IPS DF 6.9 (cell line): ENCODE results near the gene NUDT6.
"Not testable (repeated sequence)": the region's sequence is repeated elsewhere in the genome, so short reads cannot be mapped to it uniquely, and the experiment has no call there.

Experiments used
- DNase-seq: peaks from one replicate; pipeline ENCODE4 v3.0.0-alpha.2; 2013; ENCODE audit warnings: low read depth, low spot score
- H3K27ac ChIP-seq: one replicate; pipeline ENCODE4 v1.5.1; 2013; ENCODE audit warnings: low read length, control low read depth
- H3K27me3 ChIP-seq: 2 replicates; pipeline ENCODE4 v1.6.1; 2013; ENCODE audit warnings: mild to moderate bottlenecking, low read length; ENCODE audit not compliant: control insufficient read depth, insufficient read depth
- H3K36me3 ChIP-seq: 2 replicates; pipeline ENCODE4 v1.6.1; 2013; ENCODE audit warnings: low read length; ENCODE audit not compliant: control insufficient read depth, insufficient read depth
- H3K4me1 ChIP-seq: 2 replicates; pipeline ENCODE4 v1.6.1; 2013; ENCODE audit warnings: low read length; ENCODE audit not compliant: control insufficient read depth, insufficient read depth
- H3K4me3 ChIP-seq: 2 replicates; pipeline ENCODE4 v1.5.1; 2013; ENCODE audit warnings: mild to moderate bottlenecking, low read length
- H3K9me3 ChIP-seq: 2 replicates; pipeline ENCODE4 v1.6.1; 2013; ENCODE audit warnings: low read length, inconsistent platforms; ENCODE audit not compliant: control insufficient read depth, insufficient read depth
- WGBS: extraction: QIAGEN DNeasy Blood & Tissue Kit; methylation state at CpG from one replicate; pipeline ENCODE4 v1.1.7; 2013; ENCODE audit warnings: mixed read lengths, missing lambda C conversion rate; ENCODE audit not compliant: insufficient read length, insufficient coverage; 5-methylcytosine and 5-hydroxymethylcytosine counted together

The NUDT6 gene

DNA sequence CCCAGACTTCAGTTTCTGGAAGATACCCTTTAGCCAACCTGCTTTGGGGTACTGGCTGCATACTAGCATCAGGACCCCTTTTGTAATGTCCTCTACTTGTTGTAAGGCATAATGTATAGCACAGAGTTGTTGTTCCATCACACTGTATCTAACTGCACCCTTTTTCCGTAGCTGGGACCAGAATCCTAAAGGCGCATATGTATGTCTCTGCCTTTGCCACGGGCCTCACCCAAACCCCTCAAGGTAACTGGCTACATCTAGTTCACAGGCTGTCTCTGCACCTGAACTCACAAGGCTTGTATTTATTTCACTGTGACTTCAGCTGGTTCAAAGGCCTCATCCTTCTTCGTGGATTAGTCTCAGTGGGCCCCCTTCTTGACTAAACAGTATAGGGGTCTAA lies 29.6 kb upstream of the NUDT6 start:
- no peak overlapping the region for H3K27ac ChIP-seq
- H3K4me3 ChIP-seq: no peak overlapping the region
- no peaks in the 10 kb centered on the region for H3K9me3 ChIP-seq
- H3K36me3 ChIP-seq: peaks cover 19% of the 10 kb centered on the region; the same call in 1 of the 2 replicates
- no CpG with 5 or more reads among the region's 4 CpGs for WGBS
- no peaks in the 10 kb centered on the region for H3K27me3 ChIP-seq
- no peaks in the 10 kb centered on the region for H3K4me1 ChIP-seq
- no peak for DNase-seq

DNA sequence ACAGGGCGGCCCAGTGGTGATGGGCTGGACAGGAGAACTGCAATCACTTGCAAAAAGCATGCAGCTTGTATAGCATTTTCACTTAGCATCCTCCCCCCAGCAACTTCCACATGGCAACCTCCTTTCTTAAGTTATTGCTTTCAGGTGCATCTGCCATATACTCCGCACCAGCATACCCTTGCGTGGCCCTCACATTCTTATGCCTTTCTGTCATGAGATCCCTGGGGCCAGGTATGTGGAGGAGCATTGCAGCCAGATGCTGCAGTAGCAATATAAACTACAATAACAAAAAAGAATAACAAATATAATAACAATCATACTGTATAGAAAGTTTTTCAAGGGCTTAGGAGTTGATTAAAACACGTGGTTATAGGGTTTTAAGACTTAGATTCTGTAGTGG lies 26.3 kb upstream of the NUDT6 start:
- Histone ChIP-seq H3K36me3 (peaks cover 23% of the 10 kb centered on the region; the same call in 1 of the 2 replicates), H3K27me3 (no peaks in the 10 kb centered on the region), H3K27ac (no peak overlapping the region), H3K9me3 (no peaks in the 10 kb centered on the region), H3K4me1 (no peaks in the 10 kb centered on the region), H3K4me3 (no peak overlapping the region)
- DNase-seq: no peak
- no CpG with 5 or more reads among the region's 4 CpGs for WGBS

DNA sequence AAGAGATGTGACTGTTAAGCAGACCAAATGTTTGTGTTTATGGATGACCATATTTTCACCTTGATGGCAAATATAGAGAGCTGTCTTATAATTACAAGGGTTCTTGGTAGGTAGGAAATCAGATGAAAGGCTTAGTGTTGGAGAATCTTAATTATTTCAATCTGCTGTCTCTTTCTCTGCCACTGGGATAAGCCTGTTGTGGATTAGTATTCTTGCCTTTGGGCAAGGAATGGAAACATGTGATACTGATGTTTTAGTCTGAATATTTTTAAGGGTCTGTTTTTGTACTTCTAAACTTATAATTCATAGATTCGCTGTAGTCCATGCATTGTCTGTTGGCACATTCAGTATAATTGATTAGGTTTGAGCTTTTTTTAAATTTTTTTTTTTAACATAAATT lies 23.7 kb upstream of the NUDT6 start:
- no peak overlapping the region for H3K27ac ChIP-seq
- no peaks in the 10 kb centered on the region for H3K9me3 ChIP-seq
- no peak for DNase-seq
- WGBS: no CpG with 5 or more reads among the region's 1 CpG
- H3K4me3 ChIP-seq: no peak overlapping the region
- H3K27me3 ChIP-seq: no peaks in the 10 kb centered on the region
- H3K36me3 ChIP-seq: peaks cover 18% of the 10 kb centered on the region; the same call in 1 of the 2 replicates
- no peaks in the 10 kb centered on the region for H3K4me1 ChIP-seq

DNA sequence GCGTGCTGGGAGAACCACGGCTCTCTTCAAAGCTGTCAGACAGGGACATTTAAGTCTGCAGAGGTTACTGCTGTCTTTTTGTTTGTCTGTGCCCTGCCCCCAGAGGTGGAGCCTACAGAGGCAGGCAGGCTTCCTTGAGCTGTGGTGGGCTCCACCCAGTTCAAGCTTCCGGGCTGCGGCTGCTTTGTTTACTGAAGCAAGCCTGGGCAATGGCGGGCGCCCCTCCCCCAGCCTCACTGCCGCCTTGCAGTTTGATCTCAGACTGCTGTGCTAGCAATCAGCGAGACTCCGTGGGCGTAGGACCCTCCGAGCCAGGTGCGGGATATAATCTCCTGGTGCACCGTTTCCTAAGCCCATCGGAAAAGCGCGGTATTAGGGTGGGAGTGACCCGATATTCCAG lies 22.7 kb upstream of the NUDT6 start:
- H3K4me1 ChIP-seq, H3K9me3 ChIP-seq, DNase-seq, H3K27me3 ChIP-seq, H3K27ac ChIP-seq, H3K4me3 ChIP-seq: not testable (repeated sequence)
- peaks cover 11% of the 10 kb centered on the region; the same call in 1 of the 2 replicates for H3K36me3 ChIP-seq
- no CpG with 5 or more reads among the region's 17 CpGs for WGBS

GRCh38 chr4:122932763-122933162 lies 10.4 kb upstream of the NUDT6 start:
- H3K4me1 ChIP-seq: no peaks in the 10 kb centered on the region
- H3K27ac ChIP-seq: no peak overlapping the region
- H3K9me3 ChIP-seq: no peaks in the 10 kb centered on the region
- DNase-seq: no peak
- H3K4me3 ChIP-seq: no peak overlapping the region
- peaks cover 3% of the 10 kb centered on the region; the same call in 1 of the 2 replicates for H3K36me3 ChIP-seq
- no peaks in the 10 kb centered on the region for H3K27me3 ChIP-seq

- H3K36me3 ChIP-seq: peaks cover 3% of the 10 kb centered on the region; the same call in 1 of the 2 replicates
- DNase-seq: no peak
- H3K27me3 ChIP-seq: no peaks in the 10 kb centered on the region
Measured at GRCh38 chr4:122930862-122931261, 8.5 kb upstream of the NUDT6 start.

GRCh38 chr4:122928930-122929329 lies 6.5 kb upstream of the NUDT6 start:
- H3K36me3 ChIP-seq: peaks cover 3% of the 10 kb centered on the region; the same call in 1 of the 2 replicates
- H3K4me1 ChIP-seq: no peaks in the 10 kb centered on the region
- H3K27me3 ChIP-seq: no peaks in the 10 kb centered on the region
- H3K27ac ChIP-seq: no peak overlapping the region
- H3K9me3 ChIP-seq: no peaks in the 10 kb centered on the region
- no peak overlapping the region for H3K4me3 ChIP-seq
- no peak for DNase-seq
- WGBS: no CpG with 5 or more reads among the region's 1 CpG

More at GRCh38 chr4:122930862-122931261, 8.5 kb upstream of the NUDT6 start:
- no peaks in the 10 kb centered on the region for H3K9me3 ChIP-seq
- H3K27ac ChIP-seq: no peak overlapping the region
- H3K4me3 ChIP-seq: no peak overlapping the region
- no peaks in the 10 kb centered on the region for H3K4me1 ChIP-seq

DNA sequence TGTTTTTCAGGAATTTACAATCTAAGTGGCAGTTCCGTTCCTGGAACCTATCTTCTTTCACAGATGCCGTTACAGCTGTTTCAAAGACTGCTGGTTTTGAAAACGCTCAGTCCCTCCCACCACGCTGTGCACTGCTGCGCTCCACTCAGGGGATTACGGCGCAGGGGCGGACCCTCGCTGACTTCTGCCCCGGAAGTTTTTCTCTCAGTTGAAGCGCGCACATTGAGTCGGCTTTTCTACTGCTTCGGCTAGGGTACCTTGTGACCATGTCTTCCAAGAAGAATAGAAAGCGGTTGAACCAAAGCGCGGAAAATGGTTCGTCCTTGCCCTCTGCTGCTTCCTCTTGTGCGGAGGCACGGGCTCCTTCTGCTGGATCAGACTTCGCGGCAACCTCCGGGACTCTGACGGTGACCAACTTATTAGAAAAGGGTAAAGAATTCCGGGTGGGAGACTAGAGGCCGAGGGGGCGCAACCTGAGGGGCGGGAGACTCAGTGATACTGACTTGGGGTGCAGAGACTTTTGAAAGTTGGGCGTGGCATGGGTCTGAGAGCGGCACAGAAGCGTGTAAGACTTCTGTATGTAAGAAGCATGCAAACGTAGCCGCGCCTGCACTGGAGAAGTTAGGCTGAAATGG lies 597 bp upstream of the NUDT6 start:
- Histone ChIP-seq H3K36me3 (no peaks in the 10 kb centered on the region), H3K27ac (no peak overlapping the region), H3K27me3 (no peaks in the 10 kb centered on the region), H3K4me1 (no peaks in the 10 kb centered on the region), H3K9me3 (no peaks in the 10 kb centered on the region), H3K4me3 (peak overlapping the region; percentile 60)
- no CpG with 5 or more reads among the region's 34 CpGs for WGBS
- DNase-seq: peak; percentile 55

- Histone ChIP-seq H3K4me3 (no peak overlapping the region), H3K27me3 (no peaks in the 10 kb centered on the region), H3K4me1 (no peaks in the 10 kb centered on the region), H3K36me3 (no peaks in the 10 kb centered on the region), H3K9me3 (no peaks in the 10 kb centered on the region), H3K27ac (no peak overlapping the region)
- no CpG with 5 or more reads among the region's 5 CpGs for WGBS
- no peak for DNase-seq
Measured at GRCh38 chr4:122921300-122921699, 1.1 kb downstream of the NUDT6 start.

GRCh38 chr4:122920473-122920872 lies 1.9 kb downstream of the NUDT6 start:
- no peak for DNase-seq
- Histone ChIP-seq H3K27ac (no peak overlapping the region), H3K9me3 (no peaks in the 10 kb centered on the region), H3K27me3 (no peaks in the 10 kb centered on the region), H3K36me3 (no peaks in the 10 kb centered on the region), H3K4me1 (no peaks in the 10 kb centered on the region), H3K4me3 (no peak overlapping the region)
- WGBS: no CpG with 5 or more reads among the region's 5 CpGs

GRCh38 chr4:122917731-122918130 lies 4.7 kb downstream of the NUDT6 start:
- H3K36me3 ChIP-seq: no peaks in the 10 kb centered on the region
- no peak overlapping the region for H3K4me3 ChIP-seq
- H3K27ac ChIP-seq: no peak overlapping the region
- H3K27me3 ChIP-seq: no peaks in the 10 kb centered on the region
- WGBS: no CpG with 5 or more reads among the region's 5 CpGs
- H3K4me1 ChIP-seq: no peaks in the 10 kb centered on the region
- no peaks in the 10 kb centered on the region for H3K9me3 ChIP-seq
- DNase-seq: no peak
